C4-2B (cell line): Measurements from ENCODE around the gene SSH3.

Experiments used
- CTCF ChIP-seq: fragments of 450-650 bp; conservative IDR thresholded peaks from 2 replicates; pipeline ENCODE4 v1.5.1; 2017; ENCODE audit warnings: mild to moderate bottlenecking
- ZFX ChIP-seq: fragments of 450-650 bp; IDR thresholded peaks from 2 replicates; pipeline ENCODE4 v1.6.1; 2017

DNA sequence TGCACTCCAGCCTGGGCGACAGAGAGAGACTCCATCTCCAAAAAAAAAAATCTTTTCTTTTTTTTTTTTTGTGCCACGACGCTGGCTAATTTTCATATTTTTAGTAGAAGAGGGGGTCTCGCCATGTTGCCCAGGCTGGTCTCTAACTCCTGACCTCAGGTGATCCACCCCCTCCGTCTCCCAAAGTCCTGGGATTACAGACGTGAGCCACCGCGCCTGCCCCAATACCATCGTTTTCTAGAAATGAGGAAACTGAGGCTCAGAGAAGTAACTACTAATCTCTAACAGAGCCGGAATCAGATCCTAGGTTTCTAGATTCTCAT, 13.5 kb downstream of the SSH3 start:
- TF ChIP-seq CTCF, result no peak
- TF ChIP-seq ZFX, result no peak
